B cell (primary cell): Measurements from ENCODE around the gene VPS45.

ENCODE experiments used
- EZH2 ChIP-seq: IDR thresholded peaks from 2 replicates; pipeline ENCODE4 v1.6.1; 2012; ENCODE audit warnings: borderline replicate concordance, low read depth, mild to moderate bottlenecking, moderate library complexity, low read length; ENCODE audit not compliant: insufficient read depth, poor library complexity, severe bottlenecking
- TF ChIP-seq, protein P1 (sequence below): fragments of 200-600 bp; IDR thresholded peaks from one replicate; pipeline ENCODE4 v1.8.0; 2022; ENCODE audit warnings: antibody characterized with exemption, mild to moderate bottlenecking

DNA sequence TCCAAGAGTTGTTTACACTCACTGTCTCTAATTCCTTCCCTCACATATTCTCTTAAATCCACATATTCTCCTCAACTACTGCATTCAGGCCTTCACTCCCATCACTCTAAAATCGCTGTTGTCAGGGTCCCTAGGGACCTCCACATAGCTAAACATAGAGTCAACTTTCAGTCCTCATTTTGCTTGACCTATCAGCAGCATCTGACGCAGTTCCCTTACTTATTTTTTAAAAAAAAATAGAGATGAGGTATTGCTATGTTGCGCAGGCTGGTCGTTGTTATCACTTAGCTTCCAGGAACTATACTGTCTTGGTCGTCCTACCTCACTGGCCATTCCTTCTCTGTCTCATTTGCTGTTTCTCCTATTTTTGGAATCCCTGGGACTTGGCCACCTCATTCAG lies 70.5 kb downstream of the VPS45 start:
- TF ChIP-seq, protein P1, sequence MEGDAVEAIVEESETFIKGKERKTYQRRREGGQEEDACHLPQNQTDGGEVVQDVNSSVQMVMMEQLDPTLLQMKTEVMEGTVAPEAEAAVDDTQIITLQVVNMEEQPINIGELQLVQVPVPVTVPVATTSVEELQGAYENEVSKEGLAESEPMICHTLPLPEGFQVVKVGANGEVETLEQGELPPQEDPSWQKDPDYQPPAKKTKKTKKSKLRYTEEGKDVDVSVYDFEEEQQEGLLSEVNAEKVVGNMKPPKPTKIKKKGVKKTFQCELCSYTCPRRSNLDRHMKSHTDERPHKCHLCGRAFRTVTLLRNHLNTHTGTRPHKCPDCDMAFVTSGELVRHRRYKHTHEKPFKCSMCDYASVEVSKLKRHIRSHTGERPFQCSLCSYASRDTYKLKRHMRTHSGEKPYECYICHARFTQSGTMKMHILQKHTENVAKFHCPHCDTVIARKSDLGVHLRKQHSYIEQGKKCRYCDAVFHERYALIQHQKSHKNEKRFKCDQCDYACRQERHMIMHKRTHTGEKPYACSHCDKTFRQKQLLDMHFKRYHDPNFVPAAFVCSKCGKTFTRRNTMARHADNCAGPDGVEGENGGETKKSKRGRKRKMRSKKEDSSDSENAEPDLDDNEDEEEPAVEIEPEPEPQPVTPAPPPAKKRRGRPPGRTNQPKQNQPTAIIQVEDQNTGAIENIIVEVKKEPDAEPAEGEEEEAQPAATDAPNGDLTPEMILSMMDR = no peak
- no peak for TF ChIP-seq EZH2
